Measurements from ENCODE around the gene PCNA. TPM values are rescaled to one million over a fixed set of nuclear protein-coding genes. Genes with fewer than 3 reads are reported as not detected.

The PCNA gene
- total RNA-seq, 1 donor from 2014 or later = 323 TPM

DNA sequence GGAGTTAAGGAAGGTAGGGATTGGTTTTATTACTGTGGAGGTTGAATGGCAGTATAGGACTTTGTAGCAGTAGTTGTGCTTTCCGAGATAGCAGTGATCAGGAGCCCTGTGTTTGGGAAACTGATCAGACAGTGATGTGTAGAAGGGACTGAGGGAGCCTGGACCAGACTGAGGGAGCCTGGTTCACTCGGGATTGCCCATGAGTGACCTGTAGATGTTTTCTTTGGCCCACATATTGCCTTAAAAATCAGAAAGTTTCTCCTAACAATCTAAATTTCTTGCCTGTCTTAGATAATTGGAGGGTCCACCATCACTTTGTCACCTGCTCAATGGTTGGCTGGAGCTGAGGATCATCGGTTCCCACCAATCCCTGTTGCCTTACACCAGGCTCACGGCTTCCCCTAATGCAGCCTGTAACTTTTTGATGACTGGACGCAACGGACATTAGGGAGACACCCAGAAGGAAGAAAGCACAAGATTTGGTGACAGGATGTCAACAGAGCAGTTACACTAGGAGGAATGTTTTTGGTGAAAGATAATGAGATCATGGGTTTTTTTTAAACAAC is 8.2 kb upstream of the PCNA start:
- H3K4me3 Mint-ChIP-seq = peak overlapping the region; percentile 98
- peaks cover 7% of the 10 kb centered on the region for H3K27me3 Mint-ChIP-seq (ENCODE audit: insufficient read depth, low read depth)
- H3K27ac ChIP-seq = no peak overlapping the region

DNA sequence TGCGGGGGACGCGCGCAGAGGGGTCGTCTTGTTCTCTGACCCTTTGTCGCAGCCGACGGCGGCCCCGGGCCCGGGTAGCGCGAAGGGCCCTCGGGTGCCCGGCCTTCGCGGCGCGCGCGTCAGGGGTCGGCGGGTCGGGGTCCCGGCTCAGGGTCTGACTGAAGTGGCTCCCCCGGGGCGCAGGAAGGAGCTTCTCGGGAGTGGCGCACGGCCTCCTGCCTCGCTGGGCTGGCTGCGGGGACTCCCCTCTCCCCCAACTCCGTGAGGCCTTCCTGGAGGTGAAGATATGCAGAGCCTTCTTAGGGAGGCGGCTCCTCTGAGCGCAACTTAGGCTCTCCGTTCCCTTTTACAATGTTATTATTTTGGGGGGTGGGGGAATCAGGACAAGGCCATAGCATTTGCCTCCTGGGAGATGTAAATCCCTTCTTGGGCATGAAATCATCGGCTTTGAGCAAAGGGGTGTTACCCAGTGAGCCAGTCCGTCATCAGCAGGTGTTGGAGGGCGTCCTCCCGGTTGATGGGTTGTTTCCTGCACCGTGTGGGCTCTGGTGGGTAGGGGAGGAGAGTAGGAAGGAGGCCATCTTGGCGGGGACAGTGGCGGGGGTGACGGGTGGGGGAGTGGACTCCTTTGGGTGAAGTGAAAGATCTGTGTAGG is 7.6 kb upstream of the PCNA start:
- Histone ChIP-seq H3F3A (ENCODE audit: low read depth) (peaks cover 18% of the 10 kb centered on the region), H3K36me3 (no peaks in the 10 kb centered on the region), H3K27ac (peak overlapping the region; percentile 83), H3K79me2 (ENCODE audit: low read depth) (peaks cover 55% of the 10 kb centered on the region), H4K20me1 (ENCODE audit: low read depth) (peaks cover 20% of the 10 kb centered on the region), H3K4me3 (peak overlapping the region; percentile 98), H3K4me1 (peaks cover 9% of the 10 kb centered on the region), H2AFZ (replicated peaks) (peak overlapping the region; percentile 85), H3K27me3 (no peaks in the 10 kb centered on the region), H3K9ac (peak overlapping the region; percentile 67), H3K9me3 (ENCODE audit: low read depth) (no peaks in the 10 kb centered on the region), H3K4me2 (peak overlapping the region; percentile 91)
- TF ChIP-seq EZH2 (IDR thresholded peaks at IDR 0.05) (no peak), EZH2phosphoT487 (IDR thresholded peaks at IDR 0.05) (no peak)
- TF ChIP-seq, protein P1, sequence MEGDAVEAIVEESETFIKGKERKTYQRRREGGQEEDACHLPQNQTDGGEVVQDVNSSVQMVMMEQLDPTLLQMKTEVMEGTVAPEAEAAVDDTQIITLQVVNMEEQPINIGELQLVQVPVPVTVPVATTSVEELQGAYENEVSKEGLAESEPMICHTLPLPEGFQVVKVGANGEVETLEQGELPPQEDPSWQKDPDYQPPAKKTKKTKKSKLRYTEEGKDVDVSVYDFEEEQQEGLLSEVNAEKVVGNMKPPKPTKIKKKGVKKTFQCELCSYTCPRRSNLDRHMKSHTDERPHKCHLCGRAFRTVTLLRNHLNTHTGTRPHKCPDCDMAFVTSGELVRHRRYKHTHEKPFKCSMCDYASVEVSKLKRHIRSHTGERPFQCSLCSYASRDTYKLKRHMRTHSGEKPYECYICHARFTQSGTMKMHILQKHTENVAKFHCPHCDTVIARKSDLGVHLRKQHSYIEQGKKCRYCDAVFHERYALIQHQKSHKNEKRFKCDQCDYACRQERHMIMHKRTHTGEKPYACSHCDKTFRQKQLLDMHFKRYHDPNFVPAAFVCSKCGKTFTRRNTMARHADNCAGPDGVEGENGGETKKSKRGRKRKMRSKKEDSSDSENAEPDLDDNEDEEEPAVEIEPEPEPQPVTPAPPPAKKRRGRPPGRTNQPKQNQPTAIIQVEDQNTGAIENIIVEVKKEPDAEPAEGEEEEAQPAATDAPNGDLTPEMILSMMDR (IDR thresholded peaks at IDR 0.05) = no peak
- DNase-seq (ENCODE audit: low spot score) = no peak
- Mint-ChIP-seq H3K27ac (peak overlapping the region; percentile 73), H3K4me3 (peak overlapping the region; percentile 98), H3K9me3 (no peaks in the 10 kb centered on the region), H3K4me1 (peaks cover 15% of the 10 kb centered on the region), H3K36me3 (peaks cover 2% of the 10 kb centered on the region), H3K27me3 (ENCODE audit: insufficient read depth, low read depth) (peaks cover 7% of the 10 kb centered on the region)

More for the DNA sequence above, 8.2 kb upstream of the PCNA start:
- peaks cover 18% of the 10 kb centered on the region for H3F3A ChIP-seq (ENCODE audit: low read depth)
- no peaks in the 10 kb centered on the region for H3K27me3 ChIP-seq
- peaks cover 61% of the 10 kb centered on the region for H3K79me2 ChIP-seq (ENCODE audit: low read depth)
- no peaks in the 10 kb centered on the region for H3K9me3 Mint-ChIP-seq
- no peak for DNase-seq (ENCODE audit: low spot score)
- H3K4me1 Mint-ChIP-seq = peaks cover 15% of the 10 kb centered on the region
- peaks cover 2% of the 10 kb centered on the region for H3K36me3 Mint-ChIP-seq
- H3K9ac ChIP-seq = peak overlapping the region; percentile 67
- peaks cover 20% of the 10 kb centered on the region for H4K20me1 ChIP-seq (ENCODE audit: low read depth)
- H3K36me3 ChIP-seq = no peaks in the 10 kb centered on the region
- H3K4me1 ChIP-seq = peaks cover 9% of the 10 kb centered on the region
- TF ChIP-seq EZH2phosphoT487 (IDR thresholded peaks at IDR 0.05) = no peak
- TF ChIP-seq, protein P1 (IDR thresholded peaks at IDR 0.05) = no peak
- no peak for TF ChIP-seq EZH2 (IDR thresholded peaks at IDR 0.05)
- peak overlapping the region; percentile 73 for H3K27ac Mint-ChIP-seq
- H2AFZ ChIP-seq (replicated peaks) = no peak overlapping the region
- no peaks in the 10 kb centered on the region for H3K9me3 ChIP-seq (ENCODE audit: low read depth)
- H3K4me2 ChIP-seq = peak overlapping the region; percentile 91
- peak overlapping the region; percentile 98 for H3K4me3 ChIP-seq

DNA sequence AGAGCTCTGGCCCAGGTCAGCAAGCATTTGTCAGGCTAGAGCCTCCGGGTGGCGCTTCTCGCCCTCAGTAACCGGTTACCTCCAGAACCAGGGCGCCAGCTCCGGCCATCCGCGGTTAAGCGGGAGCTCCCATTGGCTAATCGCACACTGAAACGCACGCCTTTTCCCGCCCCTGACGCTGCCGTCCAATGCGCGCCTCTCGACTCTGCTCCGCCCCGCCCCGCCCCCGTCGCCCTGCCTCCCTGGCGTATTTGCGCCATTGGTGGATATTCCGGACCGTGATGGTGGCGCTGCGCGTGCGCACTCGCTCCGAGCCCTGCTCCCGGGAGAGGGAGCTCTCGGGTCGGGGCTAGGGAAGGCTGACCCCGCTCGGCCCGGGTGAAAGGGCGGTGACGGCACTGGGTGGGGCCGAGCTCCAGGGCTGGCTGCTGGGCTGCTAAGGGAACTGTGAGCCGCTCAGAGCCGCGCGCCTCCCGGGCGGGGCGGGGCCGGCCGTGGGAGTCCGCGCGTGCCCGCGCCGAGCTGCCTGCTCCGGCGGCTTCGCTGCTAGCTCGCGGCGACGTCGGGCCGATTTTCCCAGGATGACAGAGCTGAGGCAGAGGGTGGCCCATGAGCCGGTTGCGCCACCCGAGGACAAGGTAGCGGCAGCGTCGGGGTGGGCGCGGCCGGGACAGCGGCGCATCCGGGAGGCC is 6.9 kb upstream of the PCNA start, which contains the start of gene CDS2:
Gene CDS2, plus strand, starts transcription at position 497 of the 692 bp plus-strand sequence. Its CDS starts 85 bp downstream, at position 582.
- H3K4me1 Mint-ChIP-seq = peaks cover 15% of the 10 kb centered on the region

More for the DNA sequence above, 6.9 kb upstream of the PCNA start, which contains the start of gene CDS2:
- Histone ChIP-seq H3K4me2 (peak within 1 kb of the TSS; percentile 91), H3K9me3 (ENCODE audit: low read depth) (no peaks in the 10 kb centered on the region), H4K20me1 (ENCODE audit: low read depth) (peaks cover 13% of the 10 kb centered on the region), H3K4me1 (peaks cover 9% of the 10 kb centered on the region), H3K4me3 (peak within 1 kb of the TSS; percentile 98), H3F3A (ENCODE audit: low read depth) (peaks cover 18% of the 10 kb centered on the region), H2AFZ (replicated peaks) (peak within 1 kb of the TSS; percentile 99), H3K27ac (peak within 1 kb of the TSS; percentile 83), H3K36me3 (no peaks in the 10 kb centered on the region), H3K79me2 (ENCODE audit: low read depth) (peaks cover 49% of the 10 kb centered on the region), H3K9ac (peak within 1 kb of the TSS; percentile 67), H3K27me3 (no peaks in the 10 kb centered on the region)
- peaks cover 7% of the 10 kb centered on the region for H3K27me3 Mint-ChIP-seq (ENCODE audit: insufficient read depth, low read depth)
- TF ChIP-seq EZH2phosphoT487 (IDR thresholded peaks at IDR 0.05) (no peak), EZH2 (IDR thresholded peaks at IDR 0.05) (no peak)
- TF ChIP-seq, protein P1 (IDR thresholded peaks at IDR 0.05) = peak; percentile 61
- no peaks in the 10 kb centered on the region for H3K9me3 Mint-ChIP-seq
- H3K27ac Mint-ChIP-seq = peak within 1 kb of the TSS; percentile 73
- H3K4me3 Mint-ChIP-seq = peak within 1 kb of the TSS; percentile 98
- peaks cover 2% of the 10 kb centered on the region for H3K36me3 Mint-ChIP-seq
- peak; percentile 100 for DNase-seq (ENCODE audit: low spot score)
